Measurements from ENCODE around the gene SH2D3A. TPM values are rescaled to one million over a fixed set of nuclear protein-coding genes. Genes with fewer than 3 reads are reported as not detected.
"Not testable (repeated sequence)": the region's sequence is repeated elsewhere in the genome, so short reads cannot be mapped to it uniquely, and the experiment has no call there.

SH2D3A gene
- total RNA-seq, 1 donor from 2014 or later = 0.55 TPM

DNA sequence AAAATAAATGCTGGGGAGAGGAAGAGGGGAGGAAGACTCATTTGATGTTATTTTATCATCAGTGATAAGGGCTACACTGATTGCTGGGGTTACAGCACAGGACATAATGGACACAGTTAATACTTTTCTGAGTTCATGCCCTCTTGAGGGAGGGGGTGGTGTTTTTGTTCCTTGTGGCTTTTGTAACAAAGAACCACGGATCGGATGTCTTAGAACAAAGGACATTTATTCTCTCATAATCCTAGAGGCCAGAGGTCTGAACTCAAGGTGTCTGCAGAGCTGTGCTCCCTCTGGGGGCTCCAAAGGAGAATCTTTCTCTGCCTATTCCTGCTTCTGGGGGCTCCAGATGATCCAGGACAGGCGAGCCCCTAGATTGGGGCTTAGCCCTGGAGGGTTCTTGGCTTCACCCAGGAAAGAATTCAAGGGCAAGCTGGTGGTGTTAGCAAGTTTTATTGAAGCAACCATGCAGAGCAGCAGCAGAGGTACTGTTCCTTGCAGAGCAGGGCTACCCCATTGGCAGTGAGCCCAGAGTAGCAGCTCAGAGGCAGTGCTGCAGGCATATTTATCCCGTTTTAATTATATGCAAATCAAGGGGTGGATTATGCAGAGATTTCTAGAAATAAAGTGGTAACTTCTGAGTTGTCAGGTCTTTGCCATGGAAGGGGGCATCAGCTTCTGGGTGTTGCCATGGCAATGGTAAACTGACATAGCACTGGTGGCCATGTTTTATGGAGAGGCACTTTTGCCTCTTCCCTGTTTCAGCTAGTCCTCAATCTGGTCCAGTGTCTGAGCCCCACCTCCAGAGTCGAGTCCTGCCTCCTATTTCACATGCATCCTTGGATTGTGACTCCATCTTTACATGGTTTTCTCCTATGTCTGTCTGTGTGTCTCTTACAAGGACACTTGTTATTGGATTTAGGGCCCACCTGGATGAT is 23.2 kb upstream of the SH2D3A start:
- DNase-seq (ENCODE audit: low spot score) = no peak

DNA sequence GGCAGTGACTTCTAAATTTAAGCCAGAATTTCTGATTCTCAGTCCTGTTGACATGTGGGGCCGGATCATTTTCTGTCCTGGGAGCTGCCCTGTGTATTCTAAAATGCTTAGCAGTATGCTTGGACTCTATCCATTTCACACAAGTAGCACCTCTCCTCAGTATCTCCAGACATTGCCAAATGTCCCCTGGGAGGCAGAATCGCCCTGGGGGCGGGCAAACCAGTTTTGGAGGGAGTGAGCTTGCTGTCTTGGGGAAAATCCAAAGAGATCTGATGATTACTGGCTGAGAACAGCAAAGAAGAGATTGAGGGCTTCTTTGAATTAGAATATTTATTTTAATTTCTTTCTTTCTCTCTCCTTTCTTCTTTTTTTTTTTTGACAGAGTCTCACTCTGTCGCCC is 21.7 kb upstream of the SH2D3A start:
- DNase-seq (ENCODE audit: low spot score) = no peak

DNA sequence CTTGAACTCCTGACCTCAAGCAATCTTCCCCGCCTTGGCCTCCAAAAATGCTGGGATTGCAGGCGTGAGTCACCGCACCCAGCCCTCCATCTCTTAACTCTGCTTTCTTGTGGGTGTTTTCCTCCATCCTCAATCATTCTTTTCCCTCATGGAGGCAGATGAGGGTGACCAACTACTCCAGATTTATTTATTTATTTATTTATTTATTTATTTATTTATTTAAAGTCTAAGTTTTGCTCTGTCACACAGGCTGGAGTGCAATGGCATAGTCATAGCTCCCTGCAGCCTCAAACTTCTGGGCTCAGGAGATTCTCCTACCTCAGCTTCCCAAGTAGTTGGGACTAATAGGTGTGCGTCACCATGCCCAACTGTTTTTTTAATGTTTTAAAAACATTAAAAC is 20.2 kb upstream of the SH2D3A start:
- DNase-seq (ENCODE audit: low spot score) = no peak

DNA sequence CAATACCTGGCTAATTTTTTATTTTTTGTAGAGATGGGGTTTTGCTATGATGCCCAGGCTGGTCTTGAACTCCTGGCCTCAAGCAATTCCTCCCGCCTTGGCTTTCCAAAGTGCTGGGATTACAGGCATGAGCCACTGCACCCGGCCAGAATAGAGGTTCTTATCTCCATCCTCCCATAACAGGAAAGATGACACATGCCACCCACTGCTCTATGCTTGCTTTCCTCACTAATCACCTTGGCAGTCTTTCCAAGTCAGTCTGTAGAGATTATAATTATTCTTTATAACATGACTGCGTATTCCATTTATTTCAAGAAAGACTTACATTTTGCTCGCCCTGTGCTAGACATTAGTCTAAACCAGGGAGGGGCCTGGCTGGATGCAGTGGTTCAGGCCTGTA is 12.0 kb upstream of the SH2D3A start:
- no peak for DNase-seq (ENCODE audit: low spot score)

DNA sequence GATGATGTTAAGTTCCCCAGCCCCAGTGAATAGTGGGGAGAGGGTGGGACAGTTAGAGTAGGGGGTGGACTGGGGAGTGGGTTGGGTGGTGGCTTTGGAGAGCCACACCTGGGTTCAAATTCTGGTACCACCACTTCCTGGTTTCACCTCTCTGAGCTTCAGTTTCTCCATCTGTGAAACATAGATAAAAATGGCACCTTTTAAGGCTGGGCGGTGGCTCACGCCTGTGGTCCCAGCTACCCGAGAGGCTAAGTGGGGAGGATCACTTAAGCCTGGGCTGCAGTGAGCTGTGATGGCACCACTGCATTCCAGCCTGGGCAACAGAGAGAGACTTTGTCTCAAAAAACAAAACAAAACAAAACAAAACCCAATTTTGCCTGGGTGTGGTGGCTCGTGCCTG is 11.2 kb upstream of the SH2D3A start:
- no peak for DNase-seq (ENCODE audit: low spot score)

DNA sequence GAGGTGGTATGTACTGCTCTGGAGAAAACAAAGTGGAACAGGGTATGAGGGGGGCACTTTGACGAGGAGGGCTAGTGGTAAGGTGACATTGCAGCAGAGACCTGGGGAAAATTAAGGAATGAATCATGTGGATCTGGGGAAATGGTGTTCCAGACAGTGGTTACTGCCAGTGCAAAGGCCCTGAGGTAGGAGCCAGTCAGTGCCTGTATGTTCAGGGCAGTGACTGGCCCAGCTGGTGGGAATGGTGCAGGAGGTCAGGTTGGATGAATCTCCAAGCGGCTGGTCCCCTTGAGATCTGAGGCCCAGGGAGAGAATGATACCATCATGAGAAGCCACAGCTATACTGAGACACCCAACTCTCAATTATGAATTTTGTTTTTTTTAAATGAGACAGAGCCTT is 10.2 kb upstream of the SH2D3A start:
- no peak for DNase-seq (ENCODE audit: low spot score)

DNA sequence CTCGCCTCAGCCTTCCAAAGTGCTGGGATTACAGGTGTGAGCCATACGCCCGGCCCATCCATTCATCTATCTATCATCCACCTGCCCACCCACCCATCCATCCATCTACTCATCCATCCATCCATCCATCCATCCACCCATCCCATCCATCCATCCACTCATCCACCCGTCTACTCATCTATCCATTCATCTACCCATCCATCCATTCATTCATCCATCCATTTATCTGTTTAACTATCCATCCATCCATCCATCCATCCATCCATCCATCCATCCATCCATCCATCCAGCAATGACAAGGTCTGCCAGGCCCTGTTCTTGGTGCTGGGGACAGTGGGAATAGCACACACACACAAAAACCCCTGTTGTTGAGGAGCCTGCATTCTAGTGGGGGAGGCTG is 9.8 kb upstream of the SH2D3A start:
- no peak for DNase-seq (ENCODE audit: low spot score)

DNA sequence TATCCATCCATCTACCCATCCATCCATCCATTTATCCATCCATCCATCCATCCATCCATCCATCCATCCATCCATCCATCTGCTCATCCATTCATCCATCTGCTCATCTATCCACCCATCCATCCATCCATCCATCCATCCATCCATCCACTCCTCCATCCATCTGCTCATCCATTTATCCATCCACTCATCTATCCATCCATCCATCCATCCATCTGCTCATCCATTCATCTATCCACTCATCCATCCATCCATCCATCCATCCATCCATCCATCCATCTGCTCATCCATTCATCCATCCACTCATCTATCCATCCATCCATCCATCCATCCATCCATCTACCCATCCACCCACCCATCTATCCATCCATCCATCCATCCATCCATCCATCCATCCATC is 8.8 kb upstream of the SH2D3A start:
- DNase-seq (ENCODE audit: low spot score) = not testable (repeated sequence)

DNA sequence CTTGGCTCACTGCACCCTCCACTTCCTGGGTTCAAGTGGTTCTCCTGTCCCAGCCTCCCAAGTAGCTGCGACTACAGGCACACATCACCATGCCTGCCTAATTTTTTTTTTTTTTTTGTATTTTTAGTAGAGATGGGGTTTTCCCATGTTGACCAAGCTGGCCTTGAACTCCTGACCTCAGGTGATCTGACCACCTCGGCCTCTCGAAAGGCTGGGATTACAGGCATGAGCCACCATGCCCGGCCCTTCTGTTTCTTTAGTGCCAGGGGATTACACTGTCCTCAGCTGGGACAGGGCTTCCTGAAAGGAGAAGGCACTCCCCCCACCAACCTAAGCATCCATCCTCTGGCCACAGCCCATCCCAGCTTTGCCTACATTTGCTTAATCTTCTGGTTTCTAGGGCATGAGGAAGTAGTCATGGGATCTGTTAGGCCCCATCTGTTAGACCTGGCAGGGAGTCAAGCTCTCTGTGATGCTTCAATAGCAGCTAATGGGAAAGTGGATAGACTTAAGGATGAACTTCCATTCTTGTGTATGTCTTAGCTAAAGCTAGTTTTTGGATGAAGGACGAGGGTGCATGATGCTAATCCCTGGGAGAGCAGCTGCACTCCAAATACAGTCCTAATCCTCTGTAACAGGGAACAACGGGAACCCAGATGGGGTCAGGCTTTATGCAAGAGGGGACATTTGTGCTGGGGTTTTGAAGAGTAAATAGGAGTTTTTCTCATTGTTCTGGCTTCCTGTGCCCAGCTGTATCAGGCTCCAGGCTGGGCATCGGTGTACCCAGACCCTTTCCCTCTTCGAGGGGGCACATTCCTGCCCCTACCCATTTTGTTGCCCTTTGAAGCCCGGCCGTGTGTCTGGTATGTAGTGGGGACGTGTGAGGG is 7.8 kb upstream of the SH2D3A start:
- no peak for DNase-seq (ENCODE audit: low spot score)

DNA sequence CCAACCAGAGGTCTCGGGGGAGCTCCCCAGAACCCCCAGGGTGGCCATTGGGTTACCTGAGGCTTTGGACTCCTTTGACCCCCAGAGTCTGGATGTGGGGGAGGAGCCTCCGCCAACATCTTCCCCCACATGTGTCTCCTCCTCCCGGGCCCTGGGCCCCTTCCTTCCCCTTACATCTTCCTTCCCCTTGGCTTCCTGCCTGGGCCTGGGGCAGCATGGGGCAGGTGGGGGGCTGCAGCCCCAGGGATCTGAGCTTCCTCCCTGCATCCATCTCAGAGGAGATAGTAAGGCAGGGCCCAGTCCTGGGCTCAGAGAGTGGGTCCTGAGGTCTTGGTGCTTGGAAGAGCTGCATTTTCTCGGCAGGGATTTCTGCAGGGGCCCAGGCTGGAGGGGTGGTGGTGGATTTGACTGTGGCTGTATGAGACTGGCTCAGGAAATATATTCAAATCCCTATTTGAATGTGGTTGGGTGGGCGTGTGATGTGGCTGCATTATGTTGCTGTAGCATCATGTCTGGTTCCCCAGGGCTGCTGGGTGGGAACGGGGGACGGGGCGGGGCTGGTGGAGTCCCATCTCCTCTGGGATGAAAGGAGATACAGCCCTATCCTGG is 6.2 kb upstream of the SH2D3A start:
- DNase-seq (ENCODE audit: low spot score) = no peak

DNA sequence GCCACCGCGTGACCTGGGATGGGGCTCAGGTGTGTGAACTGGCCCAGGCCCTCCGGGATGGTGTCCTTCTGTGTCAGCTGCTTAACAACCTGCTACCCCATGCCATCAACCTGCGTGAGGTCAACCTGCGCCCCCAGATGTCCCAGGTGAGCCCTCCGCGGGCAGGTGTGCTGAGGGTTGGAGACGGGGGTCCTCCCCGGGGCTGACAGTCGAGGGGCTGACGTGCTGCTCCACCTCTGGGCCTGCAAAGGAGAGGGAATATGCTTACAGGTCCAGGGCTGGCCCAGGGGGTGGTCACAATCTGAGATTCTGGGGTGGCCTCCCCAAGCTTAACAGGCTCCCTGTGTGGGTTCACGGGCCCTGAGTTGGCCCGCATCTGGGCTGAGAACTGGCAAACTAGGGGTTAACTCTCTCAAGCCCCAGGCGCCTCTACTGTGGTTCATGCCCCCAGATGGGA is 5.7 kb upstream of the SH2D3A start:
- no peak for DNase-seq (ENCODE audit: low spot score)

DNA sequence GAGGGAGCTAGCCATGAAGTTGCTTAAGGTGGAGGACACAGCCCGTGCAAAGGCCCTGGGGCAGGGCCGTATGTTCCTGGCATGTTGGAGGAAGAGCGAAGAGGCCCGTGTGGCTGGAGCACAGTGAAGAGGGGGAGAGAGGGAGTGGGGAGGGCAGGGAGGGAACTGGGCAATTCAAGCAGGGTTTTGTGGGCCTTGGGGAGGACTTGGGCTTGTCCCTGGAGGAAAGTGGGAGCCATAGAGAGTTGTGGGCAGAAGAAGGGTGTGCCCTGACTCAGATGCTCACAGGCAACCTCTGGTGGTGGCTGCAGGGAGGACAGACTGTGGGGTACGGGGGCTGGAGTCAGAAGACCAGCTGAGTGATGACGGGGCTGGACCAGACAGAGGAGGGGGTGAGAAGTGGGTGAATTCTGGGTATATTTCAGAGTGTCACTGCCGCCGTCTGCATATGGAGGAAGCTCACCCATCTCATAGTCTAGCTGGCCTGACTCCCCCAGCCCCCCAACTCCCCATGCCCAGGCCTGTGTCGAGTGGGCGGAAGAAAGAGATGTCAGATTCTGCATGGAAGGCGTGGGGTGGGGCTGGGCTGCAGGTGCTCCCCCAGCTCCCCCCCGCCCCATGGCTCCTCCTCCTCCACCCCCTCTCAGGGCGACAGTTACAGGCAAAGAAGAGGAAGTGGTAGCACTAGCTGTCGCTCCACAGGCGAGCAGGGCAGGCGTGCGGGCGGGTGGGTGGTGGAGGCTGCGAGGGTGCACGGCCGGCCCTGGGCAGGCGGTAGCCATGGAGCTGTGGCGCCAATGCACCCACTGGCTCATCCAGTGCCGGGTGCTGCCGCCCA is 5.0 kb upstream of the SH2D3A start, which contains the start of gene VAV1:
Gene VAV1, plus strand, starts transcription at position 681 of the 838 bp plus-strand sequence. Its CDS starts 100 bp downstream, at position 781.
- no peak for DNase-seq (ENCODE audit: low spot score)

DNA sequence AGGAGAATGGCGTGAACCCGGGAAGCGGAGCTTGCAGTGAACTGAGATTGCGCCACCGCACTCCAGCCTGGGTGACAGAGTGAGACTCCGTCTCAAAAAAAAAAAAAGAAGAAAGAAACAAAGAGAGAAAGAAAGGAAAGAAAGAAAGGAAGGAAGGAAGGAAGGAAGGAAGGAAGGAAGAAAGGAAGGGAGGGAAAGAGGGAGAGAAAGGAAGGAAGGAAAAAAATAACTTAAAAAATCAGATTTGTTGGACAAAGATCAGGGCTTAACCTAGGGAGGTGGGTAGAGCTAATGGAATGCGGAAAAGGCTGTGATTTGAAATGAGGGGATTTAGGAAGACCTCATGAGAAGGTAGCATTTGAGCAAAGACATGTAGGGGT is 4.4 kb upstream of the SH2D3A start:
- not testable (repeated sequence) for DNase-seq (ENCODE audit: low spot score)

DNA sequence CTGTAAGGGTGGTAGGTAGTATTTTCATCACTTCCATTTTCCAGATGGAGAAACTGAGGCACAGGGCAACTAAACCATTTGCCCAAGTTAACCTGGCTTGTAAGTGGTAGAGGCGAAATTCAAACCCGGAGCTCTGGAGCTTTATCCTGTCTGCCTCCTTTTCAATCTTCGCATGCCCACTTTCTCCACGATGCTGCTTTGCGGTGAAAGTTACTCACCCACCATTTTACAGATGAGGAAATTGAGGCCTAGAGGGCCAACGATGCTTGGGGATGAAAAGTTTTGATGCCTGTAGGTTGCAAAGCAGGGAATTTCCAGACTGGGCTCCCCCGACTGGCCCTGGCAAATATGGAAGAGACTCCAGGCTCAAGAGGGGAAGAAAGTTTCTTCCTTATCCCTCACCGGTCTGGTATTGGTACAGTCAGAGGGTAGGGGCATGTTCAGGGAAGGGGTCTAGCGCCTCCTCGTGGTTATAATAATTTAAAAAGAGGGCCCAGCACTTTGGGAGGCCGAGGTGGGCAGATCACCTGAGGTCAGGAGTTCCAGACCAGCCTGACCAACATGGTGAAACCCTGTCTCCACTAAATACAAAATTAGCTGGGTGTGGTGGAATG is 1.9 kb upstream of the SH2D3A start:
- DNase-seq (ENCODE audit: low spot score) = no peak

DNA sequence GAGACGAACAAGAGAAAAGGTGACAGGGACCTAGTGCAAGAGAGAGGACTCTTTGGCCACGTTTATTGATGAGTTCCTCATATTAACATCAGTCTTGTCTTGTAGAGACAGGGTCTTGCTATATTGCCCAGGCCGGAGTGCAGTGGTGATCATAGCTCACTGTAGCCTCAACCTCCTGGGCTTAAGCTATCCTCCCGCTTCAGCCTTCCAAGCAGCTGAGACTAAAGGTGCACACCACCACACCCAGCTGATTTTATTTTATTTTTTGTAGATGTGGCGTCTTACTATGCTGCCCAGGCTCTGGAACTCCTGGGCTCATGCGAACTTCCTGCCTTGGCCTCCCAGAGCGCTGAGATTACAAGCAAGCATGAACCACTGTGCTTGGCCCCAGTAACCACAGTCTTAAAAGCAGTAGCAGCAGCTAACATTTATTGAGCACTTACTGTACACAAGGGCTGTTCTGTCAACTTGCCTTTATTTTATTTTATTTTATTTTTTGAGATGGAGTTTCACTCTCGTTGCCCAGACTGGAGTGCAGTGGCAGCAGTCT is 1.1 kb upstream of the SH2D3A start:
- DNase-seq (ENCODE audit: low spot score) = no peak

DNA sequence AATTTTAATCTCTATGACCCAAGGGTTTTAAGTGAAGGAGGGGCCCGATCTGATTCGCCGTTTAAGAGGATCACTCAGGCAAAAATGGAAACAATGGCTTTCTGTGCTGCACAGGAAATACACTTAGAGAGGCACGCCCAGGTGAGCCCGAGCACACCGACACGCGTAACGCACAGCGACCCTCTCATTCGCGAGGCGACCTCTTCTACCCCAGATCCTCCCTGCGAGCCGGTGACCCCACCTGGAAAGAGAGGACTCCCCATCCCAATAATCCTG is 216 bp downstream of the SH2D3A start:
- DNase-seq (ENCODE audit: low spot score) = no peak

DNA sequence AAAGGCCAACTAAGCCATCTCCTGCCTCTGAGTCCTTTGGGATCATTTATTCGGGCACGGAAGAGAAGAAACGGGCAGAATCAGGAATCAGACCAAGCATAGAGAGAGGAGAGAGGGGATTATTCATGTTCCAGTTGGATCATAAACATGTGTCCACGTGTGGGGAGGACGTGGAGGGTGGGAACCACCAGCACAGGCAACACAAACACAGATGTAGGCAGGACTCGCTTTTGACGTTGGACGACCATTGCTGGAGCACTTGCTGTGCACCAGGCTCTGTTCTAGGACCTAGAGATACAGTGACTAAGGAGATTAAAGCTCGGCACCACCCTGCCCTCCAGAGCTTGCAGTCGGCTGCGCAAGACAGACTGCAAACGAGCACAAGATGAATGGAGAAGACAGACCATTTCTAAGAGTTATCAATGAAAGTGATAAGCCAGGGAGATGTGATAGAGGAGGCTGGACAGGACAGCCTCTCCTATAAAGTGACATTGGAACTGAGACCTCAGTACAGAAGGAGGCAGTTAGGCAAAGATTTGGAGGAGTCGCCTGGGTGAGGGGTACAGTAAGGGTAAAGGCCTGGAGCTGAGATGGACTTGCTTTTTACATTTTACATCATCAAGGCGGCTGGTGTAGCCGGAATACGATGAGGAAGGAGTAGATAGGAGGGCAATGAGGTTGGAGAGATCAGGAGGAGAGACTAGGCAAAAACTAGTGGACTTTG is 716 bp downstream of the SH2D3A start:
- no peak for DNase-seq (ENCODE audit: low spot score)

DNA sequence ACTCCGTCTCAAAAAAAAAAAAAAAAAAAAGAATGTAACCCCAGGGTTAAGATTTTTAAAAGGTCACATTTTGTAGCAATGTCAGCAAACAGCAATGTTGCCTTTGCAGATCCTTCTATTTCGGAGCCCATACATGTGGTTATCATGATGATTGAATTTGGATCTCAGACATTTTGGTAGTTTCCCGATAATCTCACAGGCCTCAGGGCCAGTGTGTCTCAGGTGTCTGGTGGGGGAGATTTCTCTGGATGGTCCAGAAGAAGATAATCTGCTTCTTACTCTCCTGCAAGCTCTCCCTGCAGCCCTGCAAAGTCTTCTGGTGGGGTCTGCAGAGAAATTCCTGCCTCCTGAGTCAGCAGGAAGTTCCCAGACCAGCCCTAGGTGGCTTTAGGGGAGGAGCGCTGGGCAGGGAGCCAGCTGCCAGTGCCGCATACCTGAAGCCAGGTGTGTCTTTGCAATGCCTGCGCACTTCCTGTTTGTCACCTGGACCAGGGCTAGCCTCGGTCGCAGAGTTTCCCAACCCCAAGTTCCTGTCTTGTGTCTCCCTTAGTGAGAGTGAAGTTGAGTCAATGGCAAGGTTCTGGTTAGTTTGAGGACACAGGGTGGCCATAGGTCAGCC is 1.4 kb downstream of the SH2D3A start:
- no peak for DNase-seq (ENCODE audit: low spot score)

DNA sequence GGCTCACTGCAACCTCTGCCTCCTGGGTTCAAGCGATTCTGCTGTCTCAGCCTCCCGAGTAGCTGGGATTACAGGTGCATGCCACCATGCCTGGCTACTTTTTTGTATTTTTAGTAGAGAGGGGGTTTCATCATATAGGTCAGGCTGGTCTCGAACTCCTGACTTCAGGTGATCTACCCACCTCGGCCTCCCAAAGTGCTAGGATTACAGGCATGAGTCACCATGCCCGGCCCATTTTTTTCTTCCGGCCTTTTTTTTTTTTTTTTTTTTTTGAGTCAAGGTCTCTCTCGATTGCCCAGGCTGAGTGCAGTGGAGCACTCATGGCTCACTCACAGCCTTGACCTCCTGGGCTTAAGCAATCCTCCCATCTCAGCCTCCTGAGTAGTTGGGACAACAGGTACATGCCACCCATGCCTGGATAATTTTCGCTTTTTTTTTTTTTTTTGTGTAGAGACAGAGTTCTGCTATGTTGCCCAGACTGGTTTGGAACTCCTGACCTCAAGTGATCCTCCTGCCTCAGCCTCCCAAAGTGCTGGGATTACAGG is 4.9 kb downstream of the SH2D3A start:
- not testable (repeated sequence) for DNase-seq (ENCODE audit: low spot score)

Data from mesenteric fat pad (tissue), 1 donor.